Lung (tissue), 12 donors: ENCODE measurements around the gene SLC8B1. TPM values are rescaled to one million over a fixed set of nuclear protein-coding genes. Genes with fewer than 3 reads are reported as not detected.

ENCODE experiments used
- ATAC-seq: fragments of 200-7000 bp; cut with Tn5 transposase; one replicate; pipeline ENCODE4 v1.9.1; 2020; ENCODE audit warnings: moderate number of reproducible peaks; ENCODE audit not compliant: insufficient read depth, low FRiP score
- DNase-seq, 3 donors: peaks; one replicate each; pipeline ENCODE4 v3.0.0-alpha.2; 2013 to 2017
- H3K27ac ChIP-seq, 2 donors: one replicate each; pipeline ENCODE4 v1.5.1; 2013; ENCODE audit warnings: mild to moderate bottlenecking in 2 of 2, moderate library complexity in 2 of 2, control low read depth in 1 of 2, inconsistent platforms in 1 of 2, low read depth in 1 of 2, low read length in 1 of 2
- H3K27me3 ChIP-seq, 3 donors: one replicate each; pipeline ENCODE4 v1.5.1; 2013; ENCODE audit warnings: low read length in 2 of 3; ENCODE audit not compliant: control insufficient read depth in 3 of 3, insufficient read depth in 3 of 3
- H3K36me3 ChIP-seq, 4 donors: one replicate each; pipeline ENCODE4 v1.5.1; 2013; ENCODE audit warnings: low read length in 4 of 4, mild to moderate bottlenecking in 1 of 4, moderate library complexity in 1 of 4; ENCODE audit not compliant: control insufficient read depth in 4 of 4, insufficient read depth in 4 of 4
- H3K4me1 ChIP-seq, 5 donors: one replicate each; pipeline ENCODE4 v1.5.1; 2013; ENCODE audit warnings: low read length in 5 of 5, mild to moderate bottlenecking in 2 of 5, moderate library complexity in 1 of 5; ENCODE audit not compliant: control insufficient read depth in 5 of 5, insufficient read depth in 5 of 5
- H3K4me3 ChIP-seq: one replicate; pipeline ENCODE4 v1.5.1; 2013; ENCODE audit warnings: mild to moderate bottlenecking, control low read depth, moderate library complexity
- H3K9ac ChIP-seq, 2 donors: one replicate each; pipeline ENCODE4 v1.5.1; 2013; ENCODE audit warnings: low read length in 2 of 2, control low read depth in 1 of 2; ENCODE audit not compliant: insufficient read depth in 1 of 2
- H3K9me3 ChIP-seq, 4 donors: one replicate each; pipeline ENCODE4 v1.5.1; 2013; ENCODE audit warnings: low read length in 3 of 4, mild to moderate bottlenecking in 1 of 4, moderate library complexity in 1 of 4; ENCODE audit not compliant: control insufficient read depth in 4 of 4, insufficient read depth in 3 of 4
- WGBS, 2 donors: extraction: QIAGEN DNeasy Blood & Tissue Kit; methylation state at CpG; one replicate each; pipeline ENCODE4 v1.1.7; 2013; 5-methylcytosine and 5-hydroxymethylcytosine counted together
- polyA plus RNA-seq, 2 donors: library from polyadenylated mRNA; stranded (reverse); fragments of 200-250 nt; gene quantifications; one replicate each; pipeline ENCODE4 v1.2.1, GENCODE V29; 2013
- total RNA-seq, 2 donors: library from RNA; depleted of rRNA in 1 of 2; stranded (reverse); fragments of >200 nt in 1 of 2; gene quantifications; one replicate each; pipeline ENCODE4 v1.2.1, GENCODE V29; 2014 to 2021
- TF ChIP-seq, protein P1 (sequence below): IDR thresholded peaks from 2 replicates; pipeline ENCODE4 v1.5.1; 2012; ENCODE audit warnings: mild to moderate bottlenecking; ENCODE audit errors: control extremely low read depth, extremely low read depth
- donor health status: control.
- donor health status: control.
- donor health status: Bipolar disorder and iron deficiency.
- donor health status: healthy.
- donor health status: DM: yes; HTN: yes; CAD: no.

SLC8B1 gene
- total and polyA plus RNA-seq, 4 donors: 21.8 to 44.8 (median 32.1) TPM

DNA sequence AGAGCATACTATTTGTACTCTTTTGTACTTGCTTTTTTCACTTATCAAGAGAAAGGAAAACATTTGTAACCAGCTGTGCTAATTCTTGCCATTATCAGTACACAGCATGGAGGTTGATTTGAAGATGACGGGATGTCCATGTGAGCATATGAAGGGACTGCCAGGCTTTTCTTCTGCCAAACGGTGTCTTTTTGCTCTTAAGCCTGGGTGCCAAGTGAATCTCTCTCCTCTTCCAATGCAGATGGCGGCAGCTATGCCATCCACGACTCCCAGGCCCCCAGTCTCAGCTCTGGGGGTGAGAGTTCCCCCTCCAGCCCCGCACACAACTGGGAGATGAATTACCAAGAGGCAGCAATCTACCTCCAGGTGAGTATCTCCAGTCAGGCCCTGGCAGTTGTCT is 74.8 kb downstream of the SLC8B1 start:
- no peak for ATAC-seq
- Histone ChIP-seq H3K9ac (no peak overlapping the region), H3K27ac (peak overlapping the region; percentile 15 to 17)

DNA sequence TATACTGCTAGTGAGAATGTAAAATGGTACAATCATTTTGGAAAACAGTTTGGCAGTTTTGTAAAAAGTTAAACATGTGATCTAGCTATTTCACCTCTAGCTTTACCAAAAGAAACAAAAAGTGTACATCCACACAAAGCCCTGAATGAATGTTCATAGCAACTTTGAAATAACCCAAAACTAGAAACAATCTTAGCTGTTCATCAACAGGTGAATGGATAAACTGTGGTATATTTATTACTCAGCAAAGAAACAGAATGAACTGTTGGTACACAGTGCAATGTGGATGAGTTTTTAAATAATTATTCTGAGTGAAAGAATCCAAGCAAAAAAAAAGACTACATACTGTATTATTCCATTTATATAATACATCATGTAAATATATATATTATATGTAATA is 77.3 kb downstream of the SLC8B1 start:
- ATAC-seq: no peak
- Histone ChIP-seq H3K27ac (no peak overlapping the region), H3K4me3 (no peak overlapping the region), H3K4me1 (peaks cover 0 to 31% (median 16%) of the 10 kb centered on the region in 5 donors), H3K9me3 (no peaks in the 10 kb centered on the region), H3K27me3 (no peaks in the 10 kb centered on the region), H3K9ac (no peak overlapping the region), H3K36me3 (peaks cover 0 to 6% (median 4%) of the 10 kb centered on the region in 4 donors)
- DNase-seq: no peak
- TF ChIP-seq, protein P1, sequence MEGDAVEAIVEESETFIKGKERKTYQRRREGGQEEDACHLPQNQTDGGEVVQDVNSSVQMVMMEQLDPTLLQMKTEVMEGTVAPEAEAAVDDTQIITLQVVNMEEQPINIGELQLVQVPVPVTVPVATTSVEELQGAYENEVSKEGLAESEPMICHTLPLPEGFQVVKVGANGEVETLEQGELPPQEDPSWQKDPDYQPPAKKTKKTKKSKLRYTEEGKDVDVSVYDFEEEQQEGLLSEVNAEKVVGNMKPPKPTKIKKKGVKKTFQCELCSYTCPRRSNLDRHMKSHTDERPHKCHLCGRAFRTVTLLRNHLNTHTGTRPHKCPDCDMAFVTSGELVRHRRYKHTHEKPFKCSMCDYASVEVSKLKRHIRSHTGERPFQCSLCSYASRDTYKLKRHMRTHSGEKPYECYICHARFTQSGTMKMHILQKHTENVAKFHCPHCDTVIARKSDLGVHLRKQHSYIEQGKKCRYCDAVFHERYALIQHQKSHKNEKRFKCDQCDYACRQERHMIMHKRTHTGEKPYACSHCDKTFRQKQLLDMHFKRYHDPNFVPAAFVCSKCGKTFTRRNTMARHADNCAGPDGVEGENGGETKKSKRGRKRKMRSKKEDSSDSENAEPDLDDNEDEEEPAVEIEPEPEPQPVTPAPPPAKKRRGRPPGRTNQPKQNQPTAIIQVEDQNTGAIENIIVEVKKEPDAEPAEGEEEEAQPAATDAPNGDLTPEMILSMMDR: no peak

More for the DNA sequence above, 74.8 kb downstream of the SLC8B1 start:
- Histone ChIP-seq H3K27me3 (no peaks in the 10 kb centered on the region), H3K4me3 (no peak overlapping the region), H3K36me3 (peaks cover 0 to 9% (median under 1%) of the 10 kb centered on the region in 4 donors), H3K4me1 (peaks cover 0 to 32% (median 16%) of the 10 kb centered on the region in 5 donors), H3K9me3 (no peaks in the 10 kb centered on the region)
- 67 to 68% methylated on average over 5 of the region's 5 CpGs for WGBS, 2 donors
- DNase-seq: no peak
- TF ChIP-seq, protein P1: no peak

DNA sequence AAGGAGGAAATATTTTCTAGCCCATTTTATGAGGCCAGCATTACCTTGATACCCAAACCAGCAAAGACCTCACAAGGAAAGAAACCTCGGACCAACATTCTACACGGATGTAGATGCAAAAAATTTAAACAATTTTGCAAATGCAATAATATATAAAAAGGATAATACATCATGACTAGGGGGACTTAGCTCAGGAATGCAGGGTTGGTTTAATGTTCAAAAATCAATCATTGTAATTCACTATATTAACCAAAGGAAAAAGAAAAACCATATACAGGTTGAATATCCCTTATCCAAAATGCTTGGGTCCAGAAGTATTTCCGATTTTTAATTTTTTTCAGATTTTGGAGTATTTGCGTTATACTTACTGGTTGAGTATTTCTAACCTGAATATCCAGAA is 80.6 kb downstream of the SLC8B1 start:
- WGBS, 2 donors: 97% methylated on average over 4 of the region's 4 CpGs
- TF ChIP-seq, protein P1: no peak
- no peaks in the 10 kb centered on the region for H3K9me3 ChIP-seq
- H3K9ac ChIP-seq: no peak overlapping the region
- no peak for ATAC-seq
- DNase-seq: no peak
- H3K27ac ChIP-seq: no peak overlapping the region
- peaks cover 2 to 12% (median 4%) of the 10 kb centered on the region in 4 donors for H3K36me3 ChIP-seq
- H3K27me3 ChIP-seq: no peaks in the 10 kb centered on the region
- no peak overlapping the region for H3K4me3 ChIP-seq
- H3K4me1 ChIP-seq: peaks cover 0 to 7% (median 2%) of the 10 kb centered on the region in 5 donors

DNA sequence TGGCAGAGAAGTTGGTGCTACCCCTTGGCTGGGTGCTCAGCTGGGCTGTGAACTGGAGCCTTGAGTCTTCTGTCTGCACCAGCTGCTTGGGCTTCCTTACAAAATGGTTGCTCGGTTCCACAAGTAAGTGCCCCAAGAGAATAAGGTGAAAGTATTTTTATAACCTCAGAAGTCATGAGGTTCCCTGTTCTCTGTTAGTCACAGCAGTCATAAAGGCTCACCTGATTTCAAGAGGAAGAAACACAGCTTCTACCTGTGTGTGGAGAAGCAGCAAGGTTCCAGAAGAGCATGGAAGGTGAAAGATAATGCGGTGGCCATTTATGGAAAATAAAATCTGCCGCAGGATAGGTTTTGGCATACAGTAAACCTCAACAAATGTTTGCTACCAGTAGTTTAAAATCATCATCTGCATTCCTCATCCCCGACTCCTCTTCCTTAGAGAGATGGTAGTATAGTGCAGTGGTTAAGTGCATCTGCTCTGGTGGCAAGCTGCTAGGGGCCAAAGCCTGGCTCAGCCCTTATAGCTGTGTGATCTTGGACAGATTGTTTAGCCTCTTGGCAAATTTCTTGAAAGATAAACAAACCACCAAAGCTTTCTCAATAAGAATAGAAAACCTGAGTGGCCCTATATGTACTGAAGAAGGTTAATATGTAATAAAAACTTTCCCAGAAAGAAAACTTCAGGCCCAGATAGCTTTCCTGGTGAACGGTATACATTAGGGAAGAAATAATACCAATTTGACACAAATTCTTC is 81.2 kb downstream of the SLC8B1 start:
- no peaks in the 10 kb centered on the region for H3K27me3 ChIP-seq
- TF ChIP-seq, protein P1: no peak
- H3K36me3 ChIP-seq: peaks cover 2 to 12% (median 4%) of the 10 kb centered on the region in 4 donors
- ATAC-seq: no peak
- 93 to 98% methylated on average over 5 of the region's 5 CpGs for WGBS, 2 donors
- no peak overlapping the region for H3K27ac ChIP-seq
- no peak for DNase-seq
- peaks cover 0 to 2% (median 0%) of the 10 kb centered on the region in 5 donors for H3K4me1 ChIP-seq
- no peak overlapping the region for H3K9ac ChIP-seq
- no peaks in the 10 kb centered on the region for H3K9me3 ChIP-seq
- H3K4me3 ChIP-seq: no peak overlapping the region
